ENCODE results near the gene ATP6V1G1.

The ATP6V1G1 gene

DNA sequence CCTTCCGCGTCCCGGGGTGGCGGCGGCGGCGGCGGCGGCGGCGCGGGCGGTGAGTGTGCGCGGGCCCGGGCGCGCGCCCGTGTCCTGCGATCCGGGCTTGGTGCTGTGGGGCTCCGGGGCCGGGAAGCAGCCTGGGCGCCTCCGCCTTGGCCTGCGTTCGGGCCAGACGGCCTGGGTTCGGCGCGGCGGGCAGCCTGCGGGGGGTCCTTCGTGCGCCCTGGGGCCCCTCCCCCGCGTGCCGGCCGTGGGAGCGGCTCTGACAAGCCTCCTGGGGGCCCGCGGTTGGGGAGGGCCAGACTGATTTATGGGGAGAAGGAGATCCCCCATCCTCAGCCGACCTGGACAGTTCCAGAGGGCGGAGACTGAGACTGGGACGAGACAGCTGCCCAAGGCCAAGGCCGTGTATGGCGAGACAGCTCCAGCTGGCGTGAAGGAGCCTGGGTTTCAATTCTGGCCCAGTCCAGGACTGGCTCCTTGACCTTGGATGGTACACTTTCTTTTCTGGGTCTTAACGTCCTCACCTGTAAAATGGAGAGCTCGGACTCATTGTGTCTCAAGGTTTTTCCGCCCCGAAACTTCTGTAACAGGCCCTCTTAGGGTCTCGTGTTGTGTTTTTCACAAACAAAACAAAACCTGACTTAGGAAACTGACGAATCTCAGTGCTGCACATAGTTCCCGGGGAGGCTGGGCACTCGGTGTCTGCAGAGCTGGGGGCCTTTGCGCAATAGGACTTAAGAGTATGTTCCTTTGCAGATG lies 24.1 kb downstream of the ATP6V1G1 start:
- peak in 1 of 2 donors; percentile 15 for DNase-seq (ENCODE audit: extremely low read depth in 1 of 2, low read depth in 1 of 2)

DNA sequence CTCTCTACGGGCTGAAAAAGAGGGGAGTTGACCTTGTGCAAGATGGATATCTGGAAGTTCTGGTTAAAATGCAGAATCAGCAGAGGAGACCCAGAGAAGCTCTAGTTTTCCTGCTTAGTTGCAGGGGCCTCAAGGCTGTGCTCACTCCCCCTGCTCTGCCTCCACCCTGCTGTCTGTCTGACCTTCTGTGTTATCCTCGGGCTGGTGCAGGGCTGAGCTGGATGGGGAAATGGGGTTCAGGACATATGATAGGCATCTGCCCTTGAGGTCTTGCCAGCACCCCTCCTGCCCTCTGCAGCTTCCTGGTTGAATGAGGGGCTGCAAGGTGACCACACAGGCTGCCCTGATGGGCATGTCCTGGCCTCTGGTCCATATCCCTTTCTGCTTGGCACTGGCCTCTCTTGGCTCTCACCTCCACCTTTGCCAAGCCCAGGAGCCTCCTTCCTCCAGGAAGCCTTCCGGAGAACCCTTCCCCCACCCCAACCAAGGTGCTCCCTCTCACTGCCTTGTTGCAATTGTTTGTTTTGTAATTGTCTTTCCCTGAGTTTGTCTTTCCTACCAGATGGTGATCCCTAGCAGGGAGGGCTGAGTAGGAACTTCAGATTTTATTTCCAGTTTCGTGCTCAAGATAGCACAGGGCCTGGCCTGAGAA lies 24.8 kb downstream of the ATP6V1G1 start:
- DNase-seq (ENCODE audit: extremely low read depth in 1 of 2, low read depth in 1 of 2) = no peak

DNA sequence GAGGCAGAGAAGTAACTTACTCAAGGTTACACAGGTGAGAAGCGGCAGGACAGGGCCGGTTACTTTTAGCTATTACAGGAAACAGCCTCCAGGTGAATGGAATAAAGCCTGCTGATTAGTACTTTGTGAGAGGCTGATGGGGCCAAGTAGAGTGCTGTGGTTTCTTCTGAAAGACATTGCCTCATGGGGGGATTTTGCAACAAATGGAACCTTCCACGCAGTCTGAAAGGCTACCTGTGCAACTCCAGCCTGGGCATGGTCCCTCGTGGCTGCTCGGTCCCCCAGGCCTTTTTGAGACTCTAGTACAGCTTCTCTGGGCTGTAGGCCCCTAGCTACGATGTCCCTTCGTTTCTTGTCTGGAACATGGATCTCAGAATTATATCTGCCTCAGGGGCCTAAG lies 25.5 kb downstream of the ATP6V1G1 start:
- DNase-seq (ENCODE audit: extremely low read depth in 1 of 2, low read depth in 1 of 2) = no peak

DNA sequence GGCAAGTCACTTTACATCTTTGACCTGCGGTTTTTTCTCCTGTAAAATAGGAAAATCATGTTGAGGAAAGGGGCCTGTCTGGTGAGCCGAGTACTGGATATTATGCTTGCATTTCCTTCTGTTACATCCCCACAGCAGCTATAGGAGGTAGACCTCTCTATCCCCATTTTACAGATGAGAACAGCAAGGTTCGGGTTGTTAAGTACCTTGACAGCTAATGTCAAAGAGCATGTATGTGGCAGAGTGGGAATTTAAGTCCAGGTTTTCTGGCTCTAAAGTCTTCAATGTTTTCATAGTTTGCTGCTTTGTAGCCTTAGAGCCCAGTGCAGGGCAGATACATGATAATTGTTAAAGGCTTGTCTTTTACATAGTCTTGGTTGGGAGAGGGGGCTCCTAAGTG lies 26.4 kb downstream of the ATP6V1G1 start:
- DNase-seq (ENCODE audit: extremely low read depth in 1 of 2, low read depth in 1 of 2) = no peak

DNA sequence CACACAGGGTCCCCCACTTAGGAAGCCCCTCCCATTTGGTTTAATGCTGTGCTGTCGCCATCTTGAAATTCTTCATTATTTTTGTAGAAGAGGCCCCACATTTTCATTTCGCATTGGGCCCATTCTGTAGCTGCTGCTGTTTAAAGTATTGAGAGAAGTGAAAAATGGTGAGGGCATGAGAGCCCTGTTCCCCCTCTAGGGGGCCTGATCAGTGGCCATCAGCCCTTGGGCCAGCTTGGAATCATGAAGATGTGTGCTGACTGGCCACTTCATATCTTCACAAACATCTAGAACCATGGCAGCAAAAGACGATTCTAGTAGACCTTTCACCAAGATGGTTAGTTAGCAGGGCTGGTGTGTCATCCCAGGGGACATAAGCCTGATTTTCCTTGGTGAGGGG lies 26.8 kb downstream of the ATP6V1G1 start:
- no peak for DNase-seq (ENCODE audit: extremely low read depth in 1 of 2, low read depth in 1 of 2)

DNA sequence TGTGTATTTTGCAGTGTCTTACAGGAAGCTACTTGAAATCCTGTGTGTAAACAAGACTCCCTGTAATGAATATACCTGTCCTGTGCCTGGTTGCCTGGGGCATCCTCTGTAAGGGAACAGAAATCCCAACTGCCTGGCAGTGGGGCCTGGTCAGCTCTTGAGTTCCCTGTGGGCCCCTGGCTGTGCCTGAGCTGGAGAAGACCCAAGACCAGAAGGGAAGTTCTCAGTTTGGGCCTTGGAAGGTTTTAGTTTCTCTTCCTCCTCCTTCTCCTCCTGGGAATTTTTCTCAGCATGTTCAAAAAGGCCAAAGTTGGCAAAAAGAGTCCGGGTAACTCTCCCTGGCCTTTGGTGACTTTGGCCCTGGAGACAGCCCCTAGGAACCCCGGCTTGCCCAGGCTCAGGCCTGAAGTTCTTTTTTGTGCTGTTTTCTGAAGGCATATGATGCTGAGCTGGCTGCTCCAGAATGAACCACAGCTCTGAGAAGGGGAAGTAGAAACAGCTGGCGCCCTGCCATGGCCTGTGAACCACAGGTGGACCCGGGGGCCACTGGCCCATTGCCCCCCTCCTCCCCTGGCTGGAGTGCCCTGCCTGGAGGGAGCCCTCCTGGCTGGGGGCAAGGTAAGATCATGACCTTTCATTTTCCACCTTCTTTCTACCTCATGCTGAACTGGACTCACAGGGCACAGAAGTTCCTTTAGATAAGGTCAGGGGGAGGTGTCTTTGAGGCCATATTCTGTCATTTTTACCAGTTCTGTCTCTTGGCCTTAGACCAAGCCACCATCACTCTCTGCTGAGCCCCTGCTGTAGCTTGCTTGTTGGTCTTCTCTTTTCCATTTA lies 29.3 kb downstream of the ATP6V1G1 start:
- DNase-seq (ENCODE audit: extremely low read depth in 1 of 2, low read depth in 1 of 2) = no peak

- no peak for DNase-seq (ENCODE audit: extremely low read depth in 1 of 2, low read depth in 1 of 2)
These were observed 31.7 kb downstream of the ATP6V1G1 start for GRCh38 chr9:114619191-114619761.

DNA sequence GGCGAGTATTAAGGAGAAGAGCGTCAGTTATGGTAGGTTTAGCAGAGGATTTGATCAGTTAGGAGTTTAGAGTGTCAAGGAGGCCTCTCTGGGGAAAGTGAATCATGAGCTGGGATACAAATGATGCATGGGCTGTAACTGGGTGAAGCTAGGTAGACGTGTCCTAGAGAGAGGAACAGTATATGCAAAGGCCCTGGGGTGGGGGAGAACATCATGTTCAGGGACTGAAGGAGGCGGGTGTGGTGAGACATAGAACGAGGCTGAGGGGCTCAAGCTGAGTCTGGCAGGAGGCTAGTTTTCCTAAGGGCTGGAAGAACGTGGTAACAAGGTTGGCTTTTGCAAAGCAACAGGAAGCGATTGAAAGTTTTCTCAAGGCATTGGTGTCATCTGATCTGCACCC lies 34.0 kb downstream of the ATP6V1G1 start:
- DNase-seq (ENCODE audit: extremely low read depth in 1 of 2, low read depth in 1 of 2) = no peak

DNA sequence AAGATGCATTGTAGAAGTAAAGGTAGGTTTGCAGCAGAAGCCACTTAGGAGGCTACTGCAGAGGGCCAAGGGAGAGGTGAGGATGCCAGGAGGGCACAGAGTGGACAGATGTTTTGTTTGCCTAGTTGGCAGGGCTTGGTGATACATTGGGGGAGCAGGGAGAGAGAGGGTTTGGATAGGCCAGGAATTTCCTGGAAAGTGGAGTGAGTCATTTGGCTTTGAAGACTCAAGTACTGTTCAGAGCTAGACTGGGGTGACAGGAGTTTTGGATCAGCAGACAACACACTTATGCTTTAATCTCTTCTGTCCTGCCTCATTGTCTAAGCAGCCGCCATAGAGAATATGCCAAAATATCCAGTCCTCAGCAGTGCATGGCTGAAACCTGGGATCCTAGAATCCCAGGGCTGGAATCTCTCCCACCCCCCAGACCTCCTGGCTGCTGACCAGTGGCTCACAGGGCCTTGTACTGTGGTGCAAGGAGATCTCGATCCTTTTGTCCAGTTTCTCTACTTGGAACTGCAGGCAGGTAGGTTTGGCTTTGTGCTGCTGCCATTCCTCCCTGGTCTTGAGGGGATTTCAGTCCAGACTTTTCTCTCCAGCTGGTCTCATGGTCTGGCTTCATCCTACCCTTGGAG lies 34.5 kb downstream of the ATP6V1G1 start:
- no peak for DNase-seq (ENCODE audit: extremely low read depth in 1 of 2, low read depth in 1 of 2)

- DNase-seq (ENCODE audit: extremely low read depth in 1 of 2, low read depth in 1 of 2) = no peak
These were observed 37.1 kb downstream of the ATP6V1G1 start for GRCh38 chr9:114624677-114625076.

DNA sequence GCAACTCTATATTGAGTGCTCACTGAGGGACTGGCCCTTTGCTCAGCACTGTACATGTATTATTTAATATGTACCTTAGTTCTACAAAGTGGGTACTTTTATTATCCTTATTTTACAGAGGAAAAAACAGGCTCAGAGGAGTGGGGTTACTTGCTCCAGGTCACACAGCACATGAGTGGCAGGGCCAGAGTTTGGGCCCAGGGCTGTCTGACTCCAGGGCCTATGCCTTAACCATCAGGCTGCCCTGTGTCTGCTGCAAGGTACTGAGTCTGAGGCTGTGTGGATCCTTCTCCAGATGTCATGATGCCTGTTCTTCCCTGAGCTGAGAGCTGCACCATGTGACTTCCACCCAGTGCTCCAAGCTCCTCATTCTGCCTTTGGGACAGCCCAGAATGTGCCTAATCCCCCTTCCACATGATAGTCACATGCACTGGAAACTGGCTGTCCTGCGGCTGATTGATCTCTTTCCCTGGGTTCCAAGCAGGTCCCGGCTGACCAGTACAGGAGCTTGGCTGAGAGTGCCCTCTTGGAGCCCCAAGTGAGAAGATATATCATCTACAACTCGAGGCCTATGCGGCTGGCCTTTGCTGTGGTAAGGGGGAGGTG lies 38.9 kb downstream of the ATP6V1G1 start:
- DNase-seq (ENCODE audit: extremely low read depth in 1 of 2, low read depth in 1 of 2) = no peak

GRCh38 chr9:114627553-114627952 lies 40.0 kb downstream of the ATP6V1G1 start:
- DNase-seq (ENCODE audit: extremely low read depth in 1 of 2, low read depth in 1 of 2) = no peak

- no peak for DNase-seq (ENCODE audit: extremely low read depth in 1 of 2, low read depth in 1 of 2)
These were observed 42.1 kb downstream of the ATP6V1G1 start for GRCh38 chr9:114629563-114630090.

GRCh38 chr9:114631166-114631565 lies 43.6 kb downstream of the ATP6V1G1 start:
- DNase-seq (ENCODE audit: extremely low read depth in 1 of 2, low read depth in 1 of 2) = no peak

GRCh38 chr9:114633438-114634089 lies 46.0 kb downstream of the ATP6V1G1 start:
- DNase-seq (ENCODE audit: extremely low read depth in 1 of 2, low read depth in 1 of 2) = no peak

- no peak for DNase-seq (ENCODE audit: extremely low read depth in 1 of 2, low read depth in 1 of 2)
These were observed 46.8 kb downstream of the ATP6V1G1 start for GRCh38 chr9:114634387-114634786.

GRCh38 chr9:114638404-114638803 lies 50.8 kb downstream of the ATP6V1G1 start:
- DNase-seq (ENCODE audit: extremely low read depth in 1 of 2, low read depth in 1 of 2) = no peak

GRCh38 chr9:114641967-114642366 lies 54.4 kb downstream of the ATP6V1G1 start:
- no peak for DNase-seq (ENCODE audit: extremely low read depth in 1 of 2, low read depth in 1 of 2)

DNA sequence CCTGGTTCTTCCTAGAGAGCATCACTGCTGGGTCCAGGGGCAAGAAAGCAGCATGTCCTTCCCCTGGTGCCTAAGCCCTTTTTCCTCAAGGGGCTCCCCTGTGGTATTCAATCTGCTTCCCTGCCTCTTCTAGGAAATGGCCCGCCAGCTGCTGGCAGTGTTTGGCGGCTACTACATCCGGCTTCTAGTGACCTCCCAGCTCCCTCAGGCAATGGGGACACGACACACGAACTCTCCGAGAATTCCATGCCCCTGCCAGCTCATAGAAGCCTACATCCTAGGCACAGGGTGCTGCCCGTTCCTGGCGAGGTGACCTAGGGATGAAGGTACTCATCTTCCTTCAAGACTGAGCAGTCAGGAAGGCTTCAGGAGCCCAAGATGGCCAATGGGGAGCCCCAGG lies 55.4 kb downstream of the ATP6V1G1 start:
- DNase-seq (ENCODE audit: extremely low read depth in 1 of 2, low read depth in 1 of 2) = no peak

- no peak for DNase-seq (ENCODE audit: extremely low read depth in 1 of 2, low read depth in 1 of 2)
These were observed 56.3 kb downstream of the ATP6V1G1 start for GRCh38 chr9:114643896-114644295.

Measured in stimulated activated CD8-positive, alpha-beta memory T cell treated with anti-CD3 and anti-CD28 coated beads, Interleukin-7, amount 100 ng/mL, for 48 hours (primary cell).